ENCODE results near the gene KCNN2.

KCNN2 gene

DNA sequence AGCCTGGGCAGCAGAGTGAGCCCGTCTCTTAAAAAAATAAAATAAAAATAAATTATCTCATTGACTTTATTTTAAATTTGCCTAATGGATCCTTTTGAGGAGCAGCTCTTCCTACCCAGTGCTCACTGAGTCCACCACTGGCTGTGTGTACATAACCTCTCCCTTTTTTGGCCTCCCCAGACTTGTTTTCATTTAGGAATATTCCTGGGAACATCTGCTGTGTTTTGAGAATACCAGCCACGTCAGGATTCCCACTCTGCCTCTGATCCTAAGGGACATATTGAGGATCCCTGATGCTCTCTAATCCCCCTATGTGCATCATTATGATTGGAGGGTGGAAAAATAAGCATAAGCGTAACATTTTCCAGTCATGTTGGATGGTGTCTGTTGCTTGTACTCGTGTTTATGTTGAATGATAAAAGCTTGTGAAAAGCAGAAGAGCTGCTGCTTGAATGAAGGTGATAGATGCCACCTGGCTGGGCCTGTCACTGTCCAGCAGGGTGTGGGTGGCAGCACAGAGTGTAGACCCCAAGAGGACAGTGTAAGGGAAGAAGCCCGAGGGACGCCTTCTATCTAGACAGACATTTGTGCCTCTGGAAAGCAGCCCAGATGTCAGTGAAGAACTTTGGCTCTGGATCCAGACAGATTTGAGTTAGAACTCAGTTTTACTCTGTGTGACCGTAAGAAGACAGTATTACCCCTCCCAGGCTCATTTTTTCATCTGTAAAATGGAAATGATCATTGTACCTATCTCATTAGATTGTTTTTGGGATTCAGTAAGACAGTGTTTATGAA is 15.4 kb downstream of the KCNN2 start:
- TF ChIP-seq, protein P1, sequence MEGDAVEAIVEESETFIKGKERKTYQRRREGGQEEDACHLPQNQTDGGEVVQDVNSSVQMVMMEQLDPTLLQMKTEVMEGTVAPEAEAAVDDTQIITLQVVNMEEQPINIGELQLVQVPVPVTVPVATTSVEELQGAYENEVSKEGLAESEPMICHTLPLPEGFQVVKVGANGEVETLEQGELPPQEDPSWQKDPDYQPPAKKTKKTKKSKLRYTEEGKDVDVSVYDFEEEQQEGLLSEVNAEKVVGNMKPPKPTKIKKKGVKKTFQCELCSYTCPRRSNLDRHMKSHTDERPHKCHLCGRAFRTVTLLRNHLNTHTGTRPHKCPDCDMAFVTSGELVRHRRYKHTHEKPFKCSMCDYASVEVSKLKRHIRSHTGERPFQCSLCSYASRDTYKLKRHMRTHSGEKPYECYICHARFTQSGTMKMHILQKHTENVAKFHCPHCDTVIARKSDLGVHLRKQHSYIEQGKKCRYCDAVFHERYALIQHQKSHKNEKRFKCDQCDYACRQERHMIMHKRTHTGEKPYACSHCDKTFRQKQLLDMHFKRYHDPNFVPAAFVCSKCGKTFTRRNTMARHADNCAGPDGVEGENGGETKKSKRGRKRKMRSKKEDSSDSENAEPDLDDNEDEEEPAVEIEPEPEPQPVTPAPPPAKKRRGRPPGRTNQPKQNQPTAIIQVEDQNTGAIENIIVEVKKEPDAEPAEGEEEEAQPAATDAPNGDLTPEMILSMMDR (IDR thresholded peaks at IDR 0.05; ENCODE audit: insufficient read depth, low read depth, low read length, missing control alignments) = no peak
- no peak for DNase-seq (ENCODE audit: low read depth)
- no peak overlapping the region for H3K4me3 ChIP-seq (ENCODE audit: low read depth, low read length)

- no peak overlapping the region for H3K4me3 ChIP-seq (ENCODE audit: low read depth, low read length)
- TF ChIP-seq, protein P1 (IDR thresholded peaks at IDR 0.05; ENCODE audit: insufficient read depth, low read depth, low read length, missing control alignments) = no peak
These were observed 16.1 kb downstream of the KCNN2 start for GRCh38 chr5:114377946-114378345.

DNA sequence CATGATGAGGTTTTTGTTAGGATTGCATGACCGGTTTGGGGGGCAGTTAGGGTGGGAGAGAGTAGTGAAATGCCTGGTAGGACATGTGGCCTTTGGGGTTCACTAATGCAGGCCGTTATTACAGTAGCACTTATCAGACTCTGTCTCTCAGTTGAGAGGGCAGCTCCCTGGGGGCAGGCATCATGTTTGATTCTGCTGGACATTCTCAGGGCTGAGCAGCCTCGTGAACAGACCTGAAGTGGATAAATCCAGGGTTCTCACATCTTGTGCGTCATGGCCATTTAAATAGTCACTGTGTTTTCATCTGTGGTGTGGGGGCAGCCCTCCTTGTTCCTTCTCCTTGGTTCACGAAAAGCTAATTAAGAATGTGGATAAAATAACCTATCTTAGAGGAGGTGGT is 18.9 kb downstream of the KCNN2 start:
- DNase-seq (ENCODE audit: low read depth) = no peak
- no peak overlapping the region for H3K4me3 ChIP-seq (ENCODE audit: low read depth, low read length)
- TF ChIP-seq, protein P1 (IDR thresholded peaks at IDR 0.05; ENCODE audit: insufficient read depth, low read depth, low read length, missing control alignments) = no peak

More at GRCh38 chr5:114377946-114378345, 16.1 kb downstream of the KCNN2 start:
- DNase-seq (ENCODE audit: low read depth) = no peak

- TF ChIP-seq, protein P1 (IDR thresholded peaks at IDR 0.05; ENCODE audit: insufficient read depth, low read depth, low read length, missing control alignments) = no peak
- H3K4me3 ChIP-seq (ENCODE audit: low read depth, low read length) = no peak overlapping the region
- no peak for DNase-seq (ENCODE audit: low read depth)
These were observed 25.6 kb downstream of the KCNN2 start for GRCh38 chr5:114387433-114387832.

- TF ChIP-seq, protein P1 (IDR thresholded peaks at IDR 0.05; ENCODE audit: insufficient read depth, low read depth, low read length, missing control alignments) = no peak
- DNase-seq (ENCODE audit: low read depth) = no peak
- H3K4me3 ChIP-seq (ENCODE audit: low read depth, low read length) = no peak overlapping the region
These were observed 28.6 kb downstream of the KCNN2 start for GRCh38 chr5:114390431-114390830.

GRCh38 chr5:114391321-114391720 is 29.5 kb downstream of the KCNN2 start:
- DNase-seq (ENCODE audit: low read depth) = no peak
- TF ChIP-seq, protein P1 (IDR thresholded peaks at IDR 0.05; ENCODE audit: insufficient read depth, low read depth, low read length, missing control alignments) = no peak
- no peak overlapping the region for H3K4me3 ChIP-seq (ENCODE audit: low read depth, low read length)

DNA sequence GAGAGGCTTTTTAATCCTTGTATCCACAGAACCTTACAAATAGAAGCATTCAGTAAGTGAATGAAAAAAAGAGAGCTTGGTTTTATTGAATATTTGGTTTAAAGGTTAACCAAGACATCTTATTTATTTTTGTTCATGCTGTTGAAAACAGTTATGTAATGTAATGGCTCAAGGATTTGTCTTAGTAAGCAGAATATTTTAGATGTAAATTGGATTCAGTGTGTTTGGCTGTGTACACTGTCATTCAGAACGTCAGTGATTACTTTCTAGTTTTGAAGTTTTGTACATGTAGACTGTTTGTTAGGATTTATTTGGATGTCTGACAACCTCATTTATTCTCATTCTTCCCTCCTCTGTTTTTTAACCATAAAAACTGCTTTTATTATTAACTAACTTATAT is 31.3 kb downstream of the KCNN2 start:
- TF ChIP-seq, protein P1 (IDR thresholded peaks at IDR 0.05; ENCODE audit: insufficient read depth, low read depth, low read length, missing control alignments) = no peak
- no peak overlapping the region for H3K4me3 ChIP-seq (ENCODE audit: low read depth, low read length)
- DNase-seq (ENCODE audit: low read depth) = no peak

Data from GM12865 (cell line).